HG03520 (cell line): ENCODE measurements around the gene KIZ.
"Not testable (repeated sequence)": the region's sequence is repeated elsewhere in the genome, so short reads cannot be mapped to it uniquely, and the experiment has no call there.

Experiments used
- ATAC-seq: cut with Tn5 transposase; IDR thresholded peaks from one replicate; pipeline ENCODE4 v1.9.1; 2021; ENCODE audit warnings: mild to moderate bottlenecking, moderate library complexity; ENCODE audit not compliant: unreplicated experiment

KIZ gene

DNA sequence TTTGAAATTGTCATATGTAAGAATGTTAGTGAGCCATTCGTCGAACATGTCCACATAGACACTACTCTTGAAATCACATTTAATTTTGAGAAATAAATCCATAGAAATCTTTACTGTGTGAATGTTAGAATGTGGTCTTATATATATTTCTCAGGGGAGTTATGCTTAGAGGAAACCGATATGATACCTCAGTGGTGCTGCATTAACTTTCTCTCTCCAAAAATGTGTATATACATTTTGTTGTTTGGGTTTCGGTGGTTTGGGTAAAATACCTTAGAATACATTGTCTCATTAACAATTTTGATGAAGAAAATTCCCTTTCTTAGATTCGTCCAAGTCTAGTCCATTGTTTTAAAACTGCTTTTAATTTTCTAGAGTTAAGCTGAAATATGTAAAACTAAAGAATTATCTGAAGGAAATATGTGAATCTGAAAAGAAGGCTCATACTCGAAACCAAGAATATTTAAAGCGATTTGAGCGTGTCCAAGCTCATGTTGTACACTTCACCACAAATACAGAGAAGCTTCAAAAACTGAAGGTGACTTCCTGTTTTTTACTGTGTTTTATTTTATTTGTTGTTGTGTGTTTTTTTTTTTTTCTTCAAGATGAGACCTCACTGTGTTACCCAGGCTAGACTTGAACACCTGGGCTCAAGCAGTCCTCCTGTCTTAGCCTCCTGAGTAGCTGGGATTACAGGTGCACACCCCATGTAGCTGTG, 10.3 kb downstream of the KIZ start:
- no peak for ATAC-seq

DNA sequence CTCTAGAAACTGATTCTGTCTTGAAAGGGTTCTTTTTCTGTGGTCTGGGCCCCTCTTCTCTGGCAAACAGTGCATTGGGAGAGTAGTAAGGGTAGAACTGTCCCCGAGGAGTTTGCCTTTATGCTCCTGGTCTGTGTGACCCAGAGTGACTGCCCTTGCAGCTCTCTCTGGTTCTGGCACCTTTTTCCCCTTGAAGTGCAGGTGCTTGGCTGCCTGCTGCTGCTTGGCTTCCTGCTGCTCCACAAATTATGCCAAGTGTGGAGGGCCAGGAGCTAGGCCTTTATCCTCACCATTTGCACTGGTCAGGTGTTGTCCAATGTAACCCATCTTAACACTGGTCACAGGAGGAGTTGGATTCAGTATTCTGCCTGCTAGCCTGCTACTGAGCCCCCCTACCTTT, 11.2 kb downstream of the KIZ start:
- ATAC-seq = no peak

DNA sequence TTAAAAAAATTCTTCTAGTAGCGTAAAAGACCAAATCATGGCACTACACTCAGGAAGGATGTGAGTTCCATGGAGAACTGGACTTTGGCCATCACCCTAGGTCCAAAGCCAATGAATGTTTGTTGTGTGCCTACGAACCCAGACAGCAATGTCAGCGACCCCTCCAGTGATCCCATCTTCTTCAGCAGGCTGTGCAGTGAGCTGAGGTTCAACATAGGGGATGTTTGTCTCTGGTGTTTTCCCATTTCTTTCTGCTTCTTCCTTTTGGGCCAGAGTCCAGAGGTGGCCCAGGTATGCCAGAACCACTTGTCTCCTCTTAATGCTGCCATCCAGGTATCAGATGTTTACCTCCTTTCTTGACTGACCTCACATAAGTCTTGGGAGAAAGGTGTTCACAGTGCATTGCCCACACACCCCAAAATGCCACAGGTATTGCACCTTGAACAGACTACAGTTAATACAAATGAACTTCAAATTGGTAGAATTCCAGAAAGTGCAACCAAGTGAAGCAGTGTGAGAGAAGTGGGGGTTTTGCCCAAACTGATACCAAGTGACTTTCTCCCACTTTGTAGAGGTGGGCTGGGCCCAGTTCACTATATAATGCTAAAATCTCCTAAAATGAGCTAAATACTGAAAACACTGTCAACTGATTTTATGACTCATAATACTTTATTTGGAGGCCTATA, 14.1 kb downstream of the KIZ start:
- ATAC-seq = no peak

DNA sequence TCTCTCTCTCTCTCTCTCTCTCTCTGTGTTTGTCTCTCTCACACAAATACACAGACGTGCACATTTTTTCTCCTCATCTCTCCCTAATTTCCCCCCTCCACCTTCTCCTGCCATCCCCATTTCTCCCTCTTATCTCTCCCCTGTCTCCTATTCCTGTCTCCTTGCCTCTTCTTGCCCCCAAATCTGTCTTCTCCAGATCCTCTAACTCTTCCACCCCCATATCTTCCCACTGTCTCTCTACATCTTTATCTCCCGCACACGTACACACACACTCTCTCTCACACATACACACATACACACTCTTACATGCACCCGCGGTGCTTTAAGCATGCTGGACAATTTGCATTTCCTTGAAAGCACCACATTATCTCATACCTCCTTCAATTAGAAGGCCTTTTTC, 15.9 kb downstream of the KIZ start:
- ATAC-seq = no peak

GRCh38 chr20:21143194-21143890, 17.5 kb downstream of the KIZ start:
- no peak for ATAC-seq

DNA sequence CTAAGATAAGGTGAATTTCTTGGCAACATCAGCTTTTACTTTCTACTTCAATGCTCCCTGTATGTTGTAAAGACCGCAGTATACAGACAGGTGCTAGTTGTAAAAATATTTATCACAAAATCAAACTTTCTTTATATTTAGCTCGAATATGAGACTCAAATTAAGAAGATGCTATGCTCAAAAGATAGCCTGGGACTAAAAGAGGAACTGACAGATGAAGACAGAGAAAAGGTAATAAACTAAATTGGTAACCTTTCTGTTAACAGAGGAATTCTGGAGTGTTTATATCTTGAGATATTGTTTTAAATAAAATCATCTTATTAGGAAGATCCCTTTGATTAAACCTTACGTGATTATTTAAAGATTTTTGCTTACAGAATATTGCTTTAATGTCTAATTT, 19.5 kb downstream of the KIZ start:
- ATAC-seq = no peak

GRCh38 chr20:21146215-21146614, 20.3 kb downstream of the KIZ start:
- ATAC-seq = no peak

GRCh38 chr20:21147593-21147992, 21.7 kb downstream of the KIZ start:
- ATAC-seq = no peak

GRCh38 chr20:21149344-21149743, 23.5 kb downstream of the KIZ start:
- ATAC-seq = no peak

DNA sequence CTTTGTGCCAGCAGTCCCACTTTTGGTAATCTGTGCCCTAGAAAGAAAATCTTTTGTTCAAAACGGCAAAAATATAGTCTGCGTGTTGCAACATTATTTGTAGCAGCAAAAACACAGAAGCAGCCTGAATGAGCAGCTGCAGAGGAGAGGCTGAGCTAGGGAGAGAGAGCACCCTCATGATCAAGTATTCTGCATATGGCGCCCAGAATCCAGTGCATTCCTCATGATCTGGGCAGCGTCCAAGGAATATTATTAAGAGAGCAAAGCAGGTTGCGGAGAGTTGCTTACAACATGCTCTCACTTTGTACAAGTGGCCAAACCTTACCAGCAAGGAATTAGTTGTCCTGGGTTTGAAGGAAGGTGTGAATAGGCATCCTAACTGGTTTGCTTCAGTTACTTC, 25.9 kb downstream of the KIZ start:
- ATAC-seq = no peak

GRCh38 chr20:21154692-21155091, 28.8 kb downstream of the KIZ start:
- no peak for ATAC-seq

DNA sequence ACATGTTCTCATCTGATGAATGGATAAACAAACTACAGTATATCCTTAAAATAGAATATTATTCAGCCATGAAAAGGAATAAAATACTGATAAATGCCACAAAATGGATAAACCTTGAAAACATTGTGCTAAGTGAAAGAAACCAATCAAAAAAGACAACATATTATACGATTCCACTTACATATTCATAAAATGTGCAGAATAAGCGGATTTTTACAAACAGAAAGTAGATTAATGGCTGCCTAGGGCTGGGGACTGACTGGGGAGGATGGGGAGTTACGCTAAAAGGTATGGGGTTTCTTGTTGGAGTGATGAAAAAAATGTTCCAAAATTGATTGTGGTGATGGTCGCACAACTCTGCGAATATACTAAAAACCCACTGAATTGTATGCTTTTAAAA, 29.4 kb downstream of the KIZ start:
- no peak for ATAC-seq

GRCh38 chr20:21156266-21156665, 30.4 kb downstream of the KIZ start:
- ATAC-seq = no peak

- ATAC-seq = no peak
Observed at GRCh38 chr20:21157006-21157405, 31.1 kb downstream of the KIZ start.

GRCh38 chr20:21159658-21160380, 33.9 kb downstream of the KIZ start:
- ATAC-seq = no peak

- ATAC-seq = no peak
Observed at GRCh38 chr20:21161926-21162325, 36.0 kb downstream of the KIZ start.

GRCh38 chr20:21162631-21163030, 36.7 kb downstream of the KIZ start:
- no peak for ATAC-seq

GRCh38 chr20:21166801-21167200, 40.9 kb downstream of the KIZ start:
- ATAC-seq = no peak

DNA sequence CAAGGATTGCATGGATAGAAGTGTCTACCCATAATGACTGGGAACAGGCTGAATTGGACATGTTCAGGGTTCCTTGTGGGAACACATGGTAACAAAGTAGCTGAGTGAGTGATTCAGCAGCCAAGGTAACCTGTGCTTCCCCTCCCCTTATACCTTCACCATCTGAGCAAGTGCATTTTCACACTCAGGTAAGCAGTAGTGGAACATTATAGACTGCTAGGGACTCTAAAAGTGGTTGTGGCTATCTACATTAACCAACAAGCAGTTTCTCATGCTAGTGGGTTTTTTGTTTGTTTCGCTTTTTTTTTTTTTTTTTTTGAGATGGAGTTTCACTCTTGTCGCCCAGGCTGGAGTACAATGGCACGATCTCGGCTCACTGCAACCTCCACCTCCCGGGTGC, 41.4 kb downstream of the KIZ start:
- ATAC-seq = no peak

DNA sequence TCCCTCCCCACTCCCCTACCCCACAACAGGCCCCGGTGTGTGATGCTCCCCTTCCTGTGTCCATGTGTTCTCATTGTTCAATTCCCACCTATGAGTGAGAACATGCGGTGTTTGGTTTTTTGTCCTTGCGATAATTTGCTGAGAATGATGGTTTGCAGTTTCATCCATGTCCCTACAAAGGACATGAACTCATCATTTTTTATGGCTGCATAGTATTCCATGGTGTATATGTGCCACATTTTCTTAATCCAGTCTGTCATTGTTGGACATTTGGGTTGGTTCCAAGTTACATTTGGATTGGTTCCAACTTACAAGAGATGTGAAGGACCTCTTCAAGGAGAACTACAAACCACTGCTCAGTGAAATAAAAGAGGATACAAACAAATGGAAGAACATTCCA, 42.2 kb downstream of the KIZ start:
- not testable (repeated sequence) for ATAC-seq

- ATAC-seq = no peak
Observed at GRCh38 chr20:21172626-21173025, 46.7 kb downstream of the KIZ start.
